Activated T-cell treated with anti-CD3 and anti-CD28 coated beads, Interleukin-2, amount 50 U/mL, for 72 hours (primary cell): ENCODE results near the gene PARL. TPM values are rescaled to one million over a fixed set of nuclear protein-coding genes. Genes with fewer than 3 reads are reported as not detected.

Experiments used
- ATAC-seq, 2 donors: fragments of 150-1000 bp; cut with Tn5 transposase; replicated peaks in 1 of 2; 2 replicates each; pipeline ENCODE4 v1.10.0; 2021; ENCODE audit warnings: moderate library complexity in 2 of 2, mild to moderate bottlenecking in 1 of 2
- DNase-seq, 2 donors: peaks; one replicate each; pipeline ENCODE4 v3.0.0; 2021 to 2022; ENCODE audit warnings: mixed read lengths in 1 of 2
- H3K27ac Mint-ChIP-seq: one replicate; pipeline ENCODE4 v1.8.0; 2022; ENCODE audit warnings: mild to moderate bottlenecking, moderate library complexity, mixed read lengths
- H3K27me3 Mint-ChIP-seq: one replicate; pipeline ENCODE4 v1.8.0; 2022; ENCODE audit warnings: low read depth, mixed read lengths
- H3K36me3 Mint-ChIP-seq, 2 donors: one replicate each; pipeline ENCODE4 v1.8.0; 2022; ENCODE audit warnings: mixed read lengths in 2 of 2, mild to moderate bottlenecking in 1 of 2; ENCODE audit not compliant: insufficient read depth in 2 of 2
- H3K4me1 Mint-ChIP-seq: one replicate; pipeline ENCODE4 v1.8.0; 2022; ENCODE audit warnings: low read depth, mixed read lengths
- H3K4me3 Mint-ChIP-seq, 2 donors: one replicate each; pipeline ENCODE4 v1.8.0; 2022; ENCODE audit warnings: mild to moderate bottlenecking in 2 of 2, mixed read lengths in 2 of 2, moderate library complexity in 2 of 2
- H3K9me3 Mint-ChIP-seq, 2 donors: one replicate each; pipeline ENCODE4 v1.8.0; 2022; ENCODE audit warnings: mixed read lengths in 2 of 2
- total RNA-seq, 2 donors: library from RNA; stranded (reverse); gene quantifications; one replicate each; pipeline ENCODE4 v1.2.3, GENCODE V29; 2022

Gene PARL
- total RNA-seq, result 10 to 100 TPM; 77.3 to 92.3 TPM

GRCh38 chr3:183884427-183885296 lies at the start of gene PARL:
PARL (minus strand) TSS chr3:183884880; CDS start chr3:183884846, 34 bp downstream.
- Mint-ChIP-seq H3K27ac (peak within 1 kb of the TSS; percentile 98), H3K27me3 (no peaks in the 10 kb centered on the region), H3K36me3 (peaks cover 0 to 5% of the 10 kb centered on the region in 2 donors), H3K4me3 (peak within 1 kb of the TSS; percentile 93 to 99), H3K4me1 (peaks cover 41% of the 10 kb centered on the region), H3K9me3 (no peaks in the 10 kb centered on the region)
- peak; percentile 98 to 99 for DNase-seq
- peak; percentile 99 for ATAC-seq

GRCh38 chr3:183933160-183933559 lies 48.5 kb upstream of the PARL start:
- Mint-ChIP-seq H3K9me3 (no peaks in the 10 kb centered on the region), H3K27ac (no peak overlapping the region), H3K4me3 (no peak overlapping the region), H3K4me1 (no peaks in the 10 kb centered on the region), H3K36me3 (peaks cover 0 to 1% of the 10 kb centered on the region in 2 donors), H3K27me3 (no peaks in the 10 kb centered on the region)
- ATAC-seq, result no peak
- DNase-seq, result no peak

- Mint-ChIP-seq H3K4me3 (no peak overlapping the region), H3K27me3 (no peaks in the 10 kb centered on the region), H3K4me1 (no peaks in the 10 kb centered on the region), H3K9me3 (no peaks in the 10 kb centered on the region), H3K36me3 (no peaks in the 10 kb centered on the region), H3K27ac (no peak overlapping the region)
- DNase-seq, result no peak
- ATAC-seq, result no peak
These were observed 47.2 kb upstream of the PARL start for GRCh38 chr3:183931881-183932280.

DNA sequence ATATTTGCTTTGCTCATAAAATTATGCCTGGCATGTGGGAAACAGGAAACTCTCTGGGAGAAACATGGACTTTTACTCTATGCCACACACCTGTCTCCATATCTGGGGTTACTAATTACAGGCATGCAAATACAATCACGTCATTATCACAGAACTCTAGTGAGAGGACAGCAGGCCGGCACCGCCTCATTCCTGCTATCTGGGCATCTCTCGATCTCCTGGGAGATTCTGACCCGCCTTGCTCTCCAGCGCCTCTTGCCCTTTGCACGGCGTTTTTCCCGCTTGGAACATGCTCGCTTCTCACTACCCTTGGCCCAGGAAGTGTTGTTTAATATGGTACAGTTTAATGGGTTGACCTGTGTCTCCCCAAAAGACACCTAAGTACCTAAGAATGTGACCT lies 45.4 kb upstream of the PARL start:
- H3K9me3 Mint-ChIP-seq, result no peaks in the 10 kb centered on the region
- no peak overlapping the region for H3K27ac Mint-ChIP-seq
- no peak overlapping the region for H3K4me3 Mint-ChIP-seq
- DNase-seq (no peak), ATAC-seq (no peak)
- no peaks in the 10 kb centered on the region for H3K4me1 Mint-ChIP-seq
- H3K36me3 Mint-ChIP-seq, result no peaks in the 10 kb centered on the region
- no peaks in the 10 kb centered on the region for H3K27me3 Mint-ChIP-seq

DNA sequence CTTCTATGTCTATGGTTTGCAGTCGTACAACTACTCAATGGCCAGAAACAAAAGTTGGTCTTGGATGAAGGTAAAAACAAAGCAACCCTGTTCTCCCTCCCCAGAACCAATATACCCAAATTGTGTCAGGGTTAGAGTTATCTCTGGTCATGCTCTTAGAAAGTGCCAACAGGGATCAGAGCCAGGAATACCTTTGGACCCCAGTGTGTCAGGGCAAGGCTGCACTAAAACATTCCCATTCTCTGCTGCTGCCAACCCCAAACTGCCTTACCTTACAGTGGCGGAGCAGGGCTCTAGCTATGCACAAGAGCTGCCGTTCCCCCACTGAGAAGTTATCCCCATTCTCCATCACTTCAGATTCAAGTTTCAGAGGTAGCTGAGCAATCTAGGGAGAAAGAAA lies 42.4 kb upstream of the PARL start:
- H3K9me3 Mint-ChIP-seq, result no peaks in the 10 kb centered on the region
- DNase-seq (no peak), ATAC-seq (no peak)
- H3K4me1 Mint-ChIP-seq, result no peaks in the 10 kb centered on the region
- H3K36me3 Mint-ChIP-seq, result no peaks in the 10 kb centered on the region
- H3K27ac Mint-ChIP-seq, result no peak overlapping the region
- H3K27me3 Mint-ChIP-seq, result no peaks in the 10 kb centered on the region
- no peak overlapping the region for H3K4me3 Mint-ChIP-seq

- no peaks in the 10 kb centered on the region for H3K4me1 Mint-ChIP-seq
- H3K4me3 Mint-ChIP-seq, result no peak overlapping the region
- no peaks in the 10 kb centered on the region for H3K27me3 Mint-ChIP-seq
- ATAC-seq, result peak; percentile 34 to 69
- H3K27ac Mint-ChIP-seq, result no peak overlapping the region
- no peaks in the 10 kb centered on the region for H3K36me3 Mint-ChIP-seq
- no peaks in the 10 kb centered on the region for H3K9me3 Mint-ChIP-seq
- no peak for DNase-seq
These were observed 40.3 kb upstream of the PARL start for GRCh38 chr3:183924956-183925355.

DNA sequence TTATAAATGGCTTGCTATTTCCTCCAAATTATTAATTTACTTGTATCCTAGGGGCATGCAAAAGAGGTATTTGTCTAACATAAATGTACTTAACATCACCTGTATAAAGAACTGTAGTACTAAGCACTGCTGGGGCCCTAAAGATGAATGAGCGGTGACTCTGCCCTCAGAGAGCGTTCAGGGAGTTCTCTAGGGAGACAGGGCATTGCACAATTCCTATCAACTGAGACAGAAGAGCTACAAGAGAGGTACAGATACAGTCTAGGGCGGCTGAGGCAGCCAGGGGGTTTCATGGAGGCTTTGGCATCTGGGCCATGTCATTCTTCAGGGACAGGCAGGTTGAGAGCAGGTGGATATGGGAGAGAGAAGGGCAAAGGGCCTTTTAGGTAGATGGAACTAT lies 39.9 kb upstream of the PARL start:
- Mint-ChIP-seq H3K27ac (no peak overlapping the region), H3K4me1 (no peaks in the 10 kb centered on the region), H3K9me3 (no peaks in the 10 kb centered on the region)

DNA sequence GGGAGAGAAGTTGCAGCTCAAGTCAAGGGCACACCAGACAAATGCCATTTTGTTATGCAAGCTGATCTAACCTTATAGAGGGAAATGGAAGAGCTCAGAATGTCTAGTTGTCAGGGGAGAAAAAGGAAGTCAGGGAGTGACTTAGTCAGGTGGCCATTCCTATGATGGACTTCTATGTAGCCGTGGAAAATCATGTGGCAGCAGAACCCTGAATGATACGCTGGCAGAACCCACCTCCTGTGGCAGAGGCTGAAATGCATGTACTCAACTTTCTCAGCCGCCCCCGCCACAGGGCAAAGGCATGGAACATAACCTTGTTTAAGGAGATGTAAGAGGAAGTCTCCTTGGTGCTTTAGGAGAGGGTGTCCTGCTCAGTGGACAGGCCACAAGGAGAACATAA lies 37.7 kb upstream of the PARL start:
- DNase-seq, result no peak
- Mint-ChIP-seq H3K27me3 (no peaks in the 10 kb centered on the region), H3K36me3 (no peaks in the 10 kb centered on the region), H3K27ac (no peak overlapping the region), H3K9me3 (no peaks in the 10 kb centered on the region), H3K4me1 (no peaks in the 10 kb centered on the region), H3K4me3 (no peak overlapping the region)
- no peak for ATAC-seq

More for the DNA sequence above, 39.9 kb upstream of the PARL start:
- Mint-ChIP-seq H3K36me3 (no peaks in the 10 kb centered on the region), H3K27me3 (no peaks in the 10 kb centered on the region), H3K4me3 (no peak overlapping the region)
- ATAC-seq (no peak), DNase-seq (no peak)

DNA sequence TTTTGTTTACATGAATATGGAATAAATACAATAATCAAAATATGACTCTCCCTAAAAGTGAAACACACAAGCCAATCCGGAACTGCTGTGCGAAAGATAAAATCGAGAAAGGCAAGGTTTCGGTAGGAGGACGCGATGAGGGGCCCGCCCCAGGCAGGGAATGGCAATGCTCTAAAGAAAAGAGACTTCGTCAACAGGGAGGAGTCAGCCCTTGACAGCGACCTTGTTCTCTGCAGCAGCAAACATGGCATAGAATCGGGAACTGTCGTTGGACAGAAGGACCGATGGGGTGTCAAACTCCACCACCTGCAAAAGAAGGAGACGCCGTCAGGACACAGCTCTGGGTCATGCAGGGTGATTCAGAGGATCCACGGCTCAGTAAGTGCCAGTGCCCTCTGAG lies 36.4 kb upstream of the PARL start:
- Mint-ChIP-seq H3K36me3 (no peaks in the 10 kb centered on the region), H3K9me3 (no peaks in the 10 kb centered on the region), H3K4me3 (no peak overlapping the region), H3K27me3 (no peaks in the 10 kb centered on the region), H3K27ac (no peak overlapping the region), H3K4me1 (no peaks in the 10 kb centered on the region)
- ATAC-seq, result no peak
- no peak for DNase-seq

- no peaks in the 10 kb centered on the region for H3K4me1 Mint-ChIP-seq
- ATAC-seq, result no peak
- H3K27me3 Mint-ChIP-seq, result no peaks in the 10 kb centered on the region
- H3K27ac Mint-ChIP-seq, result no peak overlapping the region
- H3K9me3 Mint-ChIP-seq, result no peaks in the 10 kb centered on the region
- H3K36me3 Mint-ChIP-seq, result no peaks in the 10 kb centered on the region
- no peak overlapping the region for H3K4me3 Mint-ChIP-seq
- no peak for DNase-seq
These were observed 35.7 kb upstream of the PARL start for GRCh38 chr3:183920416-183920815.

GRCh38 chr3:183918178-183918577 lies 33.5 kb upstream of the PARL start:
- H3K4me3 Mint-ChIP-seq, result no peak overlapping the region
- ATAC-seq (no peak), DNase-seq (no peak)
- no peaks in the 10 kb centered on the region for H3K27me3 Mint-ChIP-seq
- no peaks in the 10 kb centered on the region for H3K36me3 Mint-ChIP-seq
- no peaks in the 10 kb centered on the region for H3K9me3 Mint-ChIP-seq
- no peaks in the 10 kb centered on the region for H3K4me1 Mint-ChIP-seq
- no peak overlapping the region for H3K27ac Mint-ChIP-seq

DNA sequence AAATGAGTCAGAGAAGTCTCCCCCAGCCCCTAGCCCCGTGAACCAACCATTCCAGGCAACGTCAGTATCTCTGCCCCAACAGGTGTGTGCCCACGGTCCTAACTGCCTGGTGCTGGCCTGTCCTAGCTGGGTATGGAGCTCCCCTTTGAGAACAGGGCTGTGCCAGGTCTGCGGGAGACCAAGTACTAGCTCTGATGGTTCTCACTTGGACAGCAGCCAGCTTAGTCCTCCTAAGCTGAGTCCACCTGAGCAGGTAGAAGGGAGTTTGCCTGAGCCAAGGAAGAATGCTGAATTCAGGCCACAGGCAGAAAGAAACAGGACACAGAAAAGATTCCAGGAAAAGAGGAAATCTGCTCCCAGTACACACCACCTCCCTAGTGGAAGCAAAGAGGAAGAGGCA lies 33.1 kb upstream of the PARL start:
- Mint-ChIP-seq H3K27ac (no peak overlapping the region), H3K27me3 (no peaks in the 10 kb centered on the region), H3K4me1 (no peaks in the 10 kb centered on the region), H3K36me3 (no peaks in the 10 kb centered on the region), H3K9me3 (no peaks in the 10 kb centered on the region), H3K4me3 (no peak overlapping the region)
- DNase-seq (no peak), ATAC-seq (no peak)

DNA sequence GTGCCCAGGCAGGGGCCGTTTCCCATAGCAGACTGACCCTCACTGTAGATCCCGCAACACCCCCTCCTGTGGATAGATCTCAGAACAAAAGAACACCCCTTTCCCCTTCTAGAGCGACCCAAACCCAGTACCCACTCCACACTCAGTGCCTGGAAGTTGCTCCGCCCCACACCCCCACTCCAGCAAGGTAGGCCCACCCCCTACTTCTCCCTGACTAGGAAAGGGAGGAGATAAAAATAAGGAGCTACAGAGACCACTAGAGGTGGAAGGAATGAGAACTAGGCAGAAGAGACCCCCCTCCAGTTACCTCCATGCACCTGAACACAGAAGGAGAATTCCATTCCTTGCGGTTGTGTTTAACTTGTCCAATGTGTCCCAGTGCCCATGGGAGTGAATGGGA lies 30.2 kb upstream of the PARL start:
- Mint-ChIP-seq H3K9me3 (no peaks in the 10 kb centered on the region), H3K27me3 (no peaks in the 10 kb centered on the region), H3K27ac (no peak overlapping the region), H3K36me3 (no peaks in the 10 kb centered on the region), H3K4me1 (no peaks in the 10 kb centered on the region), H3K4me3 (no peak overlapping the region)
- ATAC-seq, result no peak
- no peak for DNase-seq

GRCh38 chr3:183913580-183913920 lies 28.9 kb upstream of the PARL start:
- DNase-seq, result no peak
- Mint-ChIP-seq H3K9me3 (no peaks in the 10 kb centered on the region), H3K4me1 (no peaks in the 10 kb centered on the region), H3K4me3 (no peak overlapping the region), H3K36me3 (no peaks in the 10 kb centered on the region), H3K27me3 (no peaks in the 10 kb centered on the region), H3K27ac (no peak overlapping the region)
- no peak for ATAC-seq
